Astrocyte (in vitro differentiated cells and primary cell): ENCODE measurements around the gene SEC61G.

Experiments used
- CTCF ChIP-seq: IDR thresholded peaks from 2 replicates; pipeline ENCODE4 v1.5.1; 2011; ENCODE audit warnings: low read depth, mild to moderate bottlenecking, inconsistent platforms, low read length, moderate library complexity; ENCODE audit not compliant: insufficient read depth
- EZH2 ChIP-seq: IDR thresholded peaks from 2 replicates; pipeline ENCODE4 v1.6.1; 2012; ENCODE audit warnings: mild to moderate bottlenecking, low read length, inconsistent platforms; ENCODE audit not compliant: insufficient read depth

- TF ChIP-seq CTCF (no peak), EZH2 (no peak)
Observed at GRCh38 chr7:54799792-54800191, 40.8 kb upstream of the SEC61G start.
